SK-N-SH (cell line): ENCODE data around the gene CBX1. TPM values are rescaled to one million over a fixed set of nuclear protein-coding genes. Genes with fewer than 3 reads are reported as not detected.

Experiments
- CTCF ChIA-PET: fragments of 300-600, 350-600 bp; formaldehyde crosslinking; extraction: SDS; loops from one replicate; lab custom pipeline; 2021; lab: Yijun Ruan, JAX
- POLR2A ChIA-PET: fragments of 350-600 bp; sonication (Branson Sonifier 250); formaldehyde crosslinking; extraction: SDS; loops from one replicate; lab custom pipeline; 2020; ENCODE audit warnings: antibody characterized with exemption, inconsistent platforms; lab: Yijun Ruan, JAX
- DNase-seq: peaks from one replicate; pipeline ENCODE4 v3.0.0; 2012
- H2AFZ ChIP-seq: fragments of 200-600 bp; sonication (generic); 2 replicates; pipeline ENCODE4 v1.8.1; 2016; ENCODE audit warnings: antibody characterized with exemption, mild to moderate bottlenecking, low read depth
- H3F3A ChIP-seq: fragments of 200-600 bp; sonication (generic); replicated peaks from 2 replicates; pipeline ENCODE3; 2016; ENCODE audit warnings: antibody characterized with exemption, mild to moderate bottlenecking; ENCODE audit not compliant: insufficient read depth
- H3K27ac ChIP-seq, 2 experiments: fragments of 200-500 bp in 1 of 2; fragments of 200-600 bp in 1 of 2; sonication (Bioruptor generic) in 1 of 2; sonication (generic), shearing (Covaris generic) in 1 of 2; 2 replicates each; pipeline versions ENCODE4 v1.5.1 to v1.6.1; 2014 to 2016; ENCODE audit warnings: low read depth in 2 of 2, inconsistent platforms in 1 of 2, low read length in 1 of 2, mild to moderate bottlenecking in 1 of 2, mixed read lengths in 1 of 2
- H3K27me3 ChIP-seq: fragments of 200-600 bp; sonication (generic), shearing (Covaris generic); 2 replicates; pipeline ENCODE4 v1.6.1; 2016; ENCODE audit warnings: mixed run types; ENCODE audit not compliant: insufficient read depth
- H3K36me3 ChIP-seq, 2 experiments: fragments of 200-500 bp in 1 of 2; fragments of 200-600 bp in 1 of 2; sonication (Bioruptor generic) in 1 of 2; sonication (generic) in 1 of 2; replicated peaks in 1 of 2; 2 replicates each; pipeline versions ENCODE3 to v1.5.1; 2014 to 2016; ENCODE audit warnings: low read length in 1 of 2, mild to moderate bottlenecking in 1 of 2; ENCODE audit not compliant: insufficient read depth in 2 of 2, control insufficient read depth in 1 of 2
- H3K4me1 ChIP-seq, 2 experiments: fragments of 200-500 bp in 1 of 2; fragments of 200-600 bp in 1 of 2; sonication (Bioruptor generic) in 1 of 2; sonication (generic), shearing (Covaris generic) in 1 of 2; 2 replicates each; pipeline versions ENCODE4 v1.5.1 to v1.6.1; 2014 to 2016; ENCODE audit warnings: low read depth in 1 of 2, low read length in 1 of 2, mixed run types in 1 of 2; ENCODE audit not compliant: insufficient read depth in 2 of 2, control insufficient read depth in 1 of 2
- H3K4me2 ChIP-seq: fragments of 200-600 bp; sonication (generic), shearing (Covaris generic); 2 replicates; pipeline ENCODE4 v1.6.1; 2017; ENCODE audit warnings: mixed run types
- H3K4me3 ChIP-seq, 2 experiments: fragments of 200-500 bp in 1 of 2; fragments of 200-600 bp in 1 of 2; sonication (Bioruptor generic) in 1 of 2; sonication (generic), shearing (Covaris generic) in 1 of 2; 2 replicates each; pipeline versions ENCODE4 v1.5.1 to v1.8.1; 2014 to 2016; ENCODE audit warnings: low read depth in 2 of 2, inconsistent platforms in 1 of 2, low read length in 1 of 2, mild to moderate bottlenecking in 1 of 2, mixed read lengths in 1 of 2, moderate library complexity in 1 of 2
- H3K79me2 ChIP-seq: fragments of 200-600 bp; sonication (generic); 2 replicates; pipeline ENCODE4 v1.8.1; 2017; ENCODE audit warnings: mild to moderate bottlenecking; ENCODE audit not compliant: insufficient read depth
- H3K9ac ChIP-seq: fragments of 200-600 bp; sonication (generic); 2 replicates; pipeline ENCODE4 v1.6.1; 2017; ENCODE audit warnings: mixed run types
- H3K9me2 ChIP-seq: fragments of 200-600 bp; sonication (generic); 2 replicates; pipeline ENCODE4 v1.6.1; 2017; ENCODE audit warnings: mixed run types
- H3K9me3 ChIP-seq: fragments of 200-600 bp; sonication (generic); 2 replicates; pipeline ENCODE4 v1.6.1; 2017; ENCODE audit warnings: mixed run types, mild to moderate bottlenecking, moderate library complexity
- H4K20me1 ChIP-seq: fragments of 200-600 bp; sonication (generic); 2 replicates; pipeline ENCODE4 v1.6.1; 2017; ENCODE audit warnings: mild to moderate bottlenecking, mixed run types; ENCODE audit not compliant: insufficient read depth
- CHD2 ChIP-seq: fragments of 150-350 bp; IDR thresholded peaks from 2 replicates; pipeline ENCODE4 v1.6.1; 2018; ENCODE audit warnings: low read length; ENCODE audit not compliant: partially characterized antibody
- ELF1 ChIP-seq: IDR thresholded peaks from 2 replicates; pipeline ENCODE4 v1.4.0; 2012
- EP300 ChIP-seq, 2 experiments: IDR thresholded peaks; 2 replicates each; pipeline versions ENCODE4 v1.4.0 to v1.6.1; 2012; ENCODE audit warnings: borderline replicate concordance in 1 of 2, low read depth in 1 of 2, low read length in 1 of 2
- FOXJ3 ChIP-seq: sonication (generic); formaldehyde crosslinking; IDR thresholded peaks from 2 replicates; pipeline ENCODE4 v1.5.1; 2020; ENCODE audit warnings: mild to moderate bottlenecking, missing genetic modification reagents
- GATA2 ChIP-seq: sonication (generic); formaldehyde crosslinking; IDR thresholded peaks from 2 replicates; pipeline ENCODE4 v1.5.0; 2020; ENCODE audit warnings: mild to moderate bottlenecking, missing genetic modification reagents
- JUND ChIP-seq: IDR thresholded peaks from 2 replicates; pipeline ENCODE4 v1.4.0; 2012
- MXI1 ChIP-seq: IDR thresholded peaks from 2 replicates; pipeline ENCODE4 v1.6.1; 2012; ENCODE audit warnings: mild to moderate bottlenecking, low read depth, low read length, improper control_type of control experiment
- NFIC ChIP-seq: IDR thresholded peaks from 2 replicates; pipeline ENCODE4 v1.4.0; 2012; ENCODE audit warnings: borderline replicate concordance
- PBX3 ChIP-seq: IDR thresholded peaks from 2 replicates; pipeline ENCODE4; 2012
- RAD21 ChIP-seq: IDR thresholded peaks from 2 replicates; pipeline ENCODE4 v1.6.1; 2012; ENCODE audit warnings: mild to moderate bottlenecking, low read length
- RCOR1 ChIP-seq: fragments of 150-350 bp; IDR thresholded peaks from 2 replicates; pipeline ENCODE4 v1.6.1; 2017; ENCODE audit warnings: antibody characterized with exemption, low read length
- REST ChIP-seq: IDR thresholded peaks from 2 replicates; pipeline ENCODE4 v1.6.1; 2012; ENCODE audit warnings: mild to moderate bottlenecking, low read depth, low read length, moderate library complexity
- RFX5 ChIP-seq: IDR thresholded peaks from 2 replicates; pipeline ENCODE4 v1.6.1; 2012; ENCODE audit warnings: mild to moderate bottlenecking, improper control_type of control experiment, low read length
- WGBS: methylation state at CpG from one replicate; pipeline ENCODE4 v1.1.6; 2017; ENCODE audit warnings: low lambda C conversion rate; 5-methylcytosine and 5-hydroxymethylcytosine counted together
- polyA plus RNA-seq, 3 experiments: library from polyadenylated mRNA; depleted of rRNA; stranded (reverse); fragments of >200 nt; gene quantifications; 2 replicates each; pipeline ENCODE4 v1.2.3, GENCODE V29; 2012
- TF ChIP-seq, protein P1 (sequence below): fragments of 150-350 bp; IDR thresholded peaks from 2 replicates; pipeline ENCODE4 v1.6.1; 2017; ENCODE audit warnings: antibody characterized with exemption, low read length, low read depth, borderline replicate concordance

Gene CBX1
- polyA plus RNA-seq, 1 of the 3 experiments (the other 2 are of a cell fraction): 102 TPM

- H3K9me2 ChIP-seq: no peaks in the 10 kb centered on the region
- H3K4me2 ChIP-seq: peak overlapping the region; percentile 88
- no peak overlapping the region for H2AFZ ChIP-seq
- H3K27ac ChIP-seq: peak overlapping the region; percentile 88 to 95; a peak in 3 of 4 replicates
- H4K20me1 ChIP-seq: peaks cover 58% of the 10 kb centered on the region
- no peaks in the 10 kb centered on the region for H3K27me3 ChIP-seq
- ChIA-PET POLR2A (interaction anchor here (1.4 to 1.9 kb wide), 2 partner anchors 16 to 26 kb away, joined by 3 to 4 read pairs; no protein-coding TSS in a partner anchor), CTCF (interaction anchor here (0.9 to 44.3 kb wide), 10 partner anchors 8 to 566 kb away, joined by 3 to 1200 read pairs (median 5); partner anchors contain the start of gene COPZ2)
- peak overlapping the region; percentile 14 to 29; a peak in 3 of 4 replicates for H3K4me3 ChIP-seq
- no peaks in the 10 kb centered on the region for H3K9me3 ChIP-seq
- H3K9ac ChIP-seq: peak overlapping the region; percentile 5; the same call in 1 of the 2 replicates
- H3K79me2 ChIP-seq: peaks cover 86% of the 10 kb centered on the region
- peaks cover 31 to 60% of the 10 kb centered on the region in 2 experiments for H3K36me3 ChIP-seq
- TF ChIP-seq RCOR1 (peak; percentile 39; the same call in 1 of the 2 replicates), GATA2 (CRISPR knock-in tag) (0 out of 2 replicates have a peak, but pooled peaks have one; percentile 8), NFIC (peak; percentile 55), RAD21 (peak; percentile 43), PBX3 (no peak), RFX5 (peak; percentile 67; the same call in 1 of the 2 replicates), CHD2 (peak; percentile 63), REST (no peak), JUND (no peak), EP300 (IDR thresholded peaks at IDR 0.05; ENCODE audit: borderline replicate concordance in 1 of 2, low read depth in 1 of 2, low read length in 1 of 2) (peak in 1 of 2 experiments; percentile 60; a peak in 1 of 4 replicates), MXI1 (peak; percentile 89), ELF1 (no peak), FOXJ3 (peak; percentile 61; the same call in 1 of the 2 replicates)
- TF ChIP-seq, protein P1, sequence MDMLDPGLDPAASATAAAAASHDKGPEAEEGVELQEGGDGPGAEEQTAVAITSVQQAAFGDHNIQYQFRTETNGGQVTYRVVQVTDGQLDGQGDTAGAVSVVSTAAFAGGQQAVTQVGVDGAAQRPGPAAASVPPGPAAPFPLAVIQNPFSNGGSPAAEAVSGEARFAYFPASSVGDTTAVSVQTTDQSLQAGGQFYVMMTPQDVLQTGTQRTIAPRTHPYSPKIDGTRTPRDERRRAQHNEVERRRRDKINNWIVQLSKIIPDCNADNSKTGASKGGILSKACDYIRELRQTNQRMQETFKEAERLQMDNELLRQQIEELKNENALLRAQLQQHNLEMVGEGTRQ: no peak
- TF ChIP-seq, all 33 proteins: peak for 9
- WGBS: 47% methylated on average over 5 of the region's 5 CpGs
- peaks cover 30% of the 10 kb centered on the region for H3F3A ChIP-seq
- peaks cover 61 to 67% of the 10 kb centered on the region in 2 experiments for H3K4me1 ChIP-seq
- DNase-seq: peak; percentile 80
Measured at GRCh38 chr17:48052956-48053757, 48.1 kb downstream of the CBX1 start.
